ENCODE measurements around the gene PLCD1.

GRCh38 chr3:37987315-37987697, 42.1 kb downstream of the PLCD1 start:
- TF ChIP-seq POLR2A (IDR thresholded peaks at IDR 0.05) (no peak), CTCF (IDR thresholded peaks at IDR 0.05) (no peak)

All from body of pancreas (tissue), 4 donors.